Esophagus muscularis mucosa (tissue), 4 donors: Measurements from ENCODE around the gene AKAP13. TPM values are rescaled to one million over a fixed set of nuclear protein-coding genes. Genes with fewer than 3 reads are reported as not detected.

ENCODE experiments used
- DNase-seq: peaks from one replicate; pipeline ENCODE4 v3.0.0-alpha.2; 2017; ENCODE audit errors: extremely low spot score
- H3K27ac ChIP-seq, 4 donors: fragments of 200-600 bp; sonication (generic); replicated peaks in 1 of 4; 1 replicate in 3 of 4; 2 replicates in 1 of 4; pipeline ENCODE4 v1.5.1; 2016 to 2019; ENCODE audit warnings: mild to moderate bottlenecking in 1 of 4
- H3K27me3 ChIP-seq, 4 donors: fragments of 200-600 bp; sonication (generic); one replicate each; pipeline versions ENCODE4 v1.5.1 to v1.6.0; 2016 to 2019
- H3K36me3 ChIP-seq, 4 donors: fragments of 200-600 bp; sonication (generic); one replicate each; pipeline ENCODE4 v1.5.1; 2016 to 2019
- H3K4me1 ChIP-seq, 4 donors: fragments of 200-600 bp; sonication (generic); one replicate each; pipeline ENCODE4 v1.5.1; 2016 to 2019
- H3K4me3 ChIP-seq, 4 donors: fragments of 200-600 bp; sonication (generic); 1 replicate in 2 of 4; 2 replicates in 2 of 4; pipeline ENCODE4 v1.5.1; 2016 to 2019; ENCODE audit warnings: mild to moderate bottlenecking in 4 of 4, moderate library complexity in 1 of 4
- H3K9me3 ChIP-seq, 4 donors: fragments of 200-600 bp; sonication (generic); 1 replicate in 3 of 4; 2 replicates in 1 of 4; pipeline ENCODE4 v1.5.1; 2016 to 2019
- CTCF ChIP-seq, 3 experiments: fragments of 200-600 bp in 2 of 3; fragments of 450-650 bp in 1 of 3; sonication (generic) in 2 of 3; IDR thresholded peaks; one replicate each; pipeline ENCODE4 v1.5.1; 2017 to 2019; ENCODE audit warnings: antibody characterized with exemption in 3 of 3, mild to moderate bottlenecking in 2 of 3, moderate library complexity in 1 of 3
- EP300 ChIP-seq: sonication (generic); formaldehyde crosslinking; IDR thresholded peaks from one replicate; pipeline ENCODE4 v1.6.1; 2017; ENCODE audit warnings: antibody characterized with exemption
- POLR2A ChIP-seq: fragments of 450-650 bp; IDR thresholded peaks from one replicate; pipeline ENCODE4 v1.6.1; 2017; ENCODE audit warnings: antibody characterized with exemption, moderate library complexity, mild to moderate bottlenecking, low read depth
- POLR2AphosphoS5 ChIP-seq, 2 donors: sonication (generic); formaldehyde crosslinking; IDR thresholded peaks; one replicate each; pipeline ENCODE4 v1.6.1; 2017; ENCODE audit warnings: antibody characterized with exemption in 2 of 2
- WGBS: methylation state at CpG from one replicate; pipeline ENCODE4 v1.1.5; 2018; 5-methylcytosine and 5-hydroxymethylcytosine counted together
- intact Hi-C: fragments of 100-400 bp; cut with DNase I; formaldehyde crosslinking; loops from one replicate; pipeline ENCODE4 v1.15.1; 2023
- total RNA-seq, 4 donors: library from RNA; depleted of rRNA; stranded (reverse); fragments of >200 nt; gene quantifications; one replicate each; pipeline versions ENCODE4 v1.1.0 to v1.2.1, GENCODE V29; 2016

The AKAP13 gene
- total RNA-seq, 4 donors from 2014 or later: 232 to 323 (median 284) TPM

GRCh38 chr15:85504749-85505676 is 124.6 kb downstream of the AKAP13 start:
- Histone ChIP-seq H3K4me3 (peak overlapping the region in 1 of 4 donors; percentile 30), H3K9me3 (no peaks in the 10 kb centered on the region), H3K27me3 (no peaks in the 10 kb centered on the region), H3K4me1 (peaks cover 29 to 81% (median 60%) of the 10 kb centered on the region in 4 donors), H3K36me3 (no peaks in the 10 kb centered on the region), H3K27ac (peak overlapping the region; percentile 66 to 78 (median 72))
- TF ChIP-seq POLR2A (no peak), POLR2AphosphoS5 (IDR thresholded peaks at IDR 0.05) (no peak), EP300 (no peak), CTCF (IDR thresholded peaks at IDR 0.05) (peak; percentile 53 to 61 (median 56))
- 50% methylated on average over 8 of the region's 8 CpGs for WGBS
- DNase-seq: no peak
- intact Hi-C loops: loop anchor here (10.0 kb wide), 1 partner anchor 170 kb away; no protein-coding TSS in a partner anchor

- Histone ChIP-seq H3K36me3 (no peaks in the 10 kb centered on the region), H3K27me3 (no peaks in the 10 kb centered on the region), H3K4me3 (no peak overlapping the region), H3K9me3 (no peaks in the 10 kb centered on the region), H3K27ac (peak overlapping the region in 3 of 4 donors; percentile 4 to 73 (median 23)), H3K4me1 (peaks cover 22 to 72% (median 56%) of the 10 kb centered on the region in 4 donors)
- DNase-seq: no peak
- intact Hi-C loops: loop anchor here (10.0 kb wide), 1 partner anchor 172 kb away; no protein-coding TSS in a partner anchor
- TF ChIP-seq POLR2A: no peak
- no peak for TF ChIP-seq CTCF (IDR thresholded peaks at IDR 0.05)
- no peak for TF ChIP-seq POLR2AphosphoS5 (IDR thresholded peaks at IDR 0.05)
- no peak for TF ChIP-seq EP300
- 85% methylated on average over 2 of the region's 2 CpGs for WGBS
Observed at GRCh38 chr15:85507114-85507513, 126.7 kb downstream of the AKAP13 start.

GRCh38 chr15:85509973-85510372 is 129.6 kb downstream of the AKAP13 start:
- Histone ChIP-seq H3K36me3 (no peaks in the 10 kb centered on the region), H3K9me3 (no peaks in the 10 kb centered on the region), H3K4me1 (peaks cover 16 to 73% (median 53%) of the 10 kb centered on the region in 4 donors), H3K4me3 (no peak overlapping the region), H3K27me3 (no peaks in the 10 kb centered on the region), H3K27ac (peak overlapping the region; percentile 33 to 73 (median 52))
- no peak for TF ChIP-seq POLR2AphosphoS5 (IDR thresholded peaks at IDR 0.05)
- TF ChIP-seq CTCF (IDR thresholded peaks at IDR 0.05): no peak
- TF ChIP-seq EP300: no peak
- no peak for TF ChIP-seq POLR2A
- intact Hi-C loops: loop anchor here (10.0 kb wide), 1 partner anchor 175 kb away; no protein-coding TSS in a partner anchor
- DNase-seq: no peak
- WGBS: 64% methylated on average over 3 of the region's 3 CpGs

GRCh38 chr15:85514413-85514812 is 134.0 kb downstream of the AKAP13 start:
- no peak for DNase-seq
- H3K4me3 ChIP-seq: no peak overlapping the region
- H3K9me3 ChIP-seq: no peaks in the 10 kb centered on the region
- 67% methylated on average over 3 of the region's 3 CpGs for WGBS
- intact Hi-C loops: no loop called here
- no peaks in the 10 kb centered on the region for H3K36me3 ChIP-seq
- TF ChIP-seq POLR2A: no peak
- TF ChIP-seq CTCF (IDR thresholded peaks at IDR 0.05): no peak
- TF ChIP-seq EP300: no peak
- TF ChIP-seq POLR2AphosphoS5 (IDR thresholded peaks at IDR 0.05): no peak
- H3K27ac ChIP-seq: no peak overlapping the region
- peaks cover 16 to 76% (median 57%) of the 10 kb centered on the region in 4 donors for H3K4me1 ChIP-seq
- no peaks in the 10 kb centered on the region for H3K27me3 ChIP-seq
